ENCODE data around the gene ZBTB7B.

The ZBTB7B gene

GRCh38 chr1:155012776-155013602 is 10.4 kb downstream of the ZBTB7B start (continued):
- no peak for TF ChIP-seq RBAK (tag by site-specific recombination; IDR thresholded peaks at IDR 0.05)
- no peak for TF ChIP-seq ZNF274 (IDR thresholded peaks at IDR 0.05; ENCODE audit: low read length)
- no peak for TF ChIP-seq ZNF274 (tag by site-specific recombination; IDR thresholded peaks at IDR 0.05; ENCODE audit: borderline replicate concordance)

- peaks cover 13% of the 10 kb centered on the region for H3K4me1 ChIP-seq (ENCODE audit: control insufficient read depth, insufficient read depth, low read length)
- H3K4me3 ChIP-seq (ENCODE audit: low read depth, low read length), result no peak overlapping the region
- TF ChIP-seq ZNF513 (tag by site-specific recombination; IDR thresholded peaks at IDR 0.05) (0 out of 2 replicates have a peak, but pooled peaks have one; percentile 10), YY2 (tag by site-specific recombination; IDR thresholded peaks at IDR 0.05) (no peak), GLIS2 (tag by site-specific recombination; IDR thresholded peaks at IDR 0.05) (no peak), OVOL3 (tag by site-specific recombination; IDR thresholded peaks at IDR 0.05) (no peak), REPIN1 (tag by site-specific recombination; IDR thresholded peaks at IDR 0.05; ENCODE audit: low read depth) (no peak)
- ChIA-PET POLR2A (no interaction called here), CTCF (interaction anchor here (0.5 to 1.4 kb wide), 5 partner anchors 11 to 80 kb away, joined by 3 to 8 read pairs (median 3); partner anchors contain the start of gene ADAM15)
- H3K36me3 ChIP-seq (ENCODE audit: control insufficient read depth in 2 of 2, insufficient read depth in 1 of 2, low read length in 2 of 2), result peaks cover 0 to 37% of the 10 kb centered on the region in 2 experiments; a peak in 1 of 3 replicates
- H3K9me3 ChIP-seq (ENCODE audit: control insufficient read depth, insufficient read depth, low read depth, low read length), result no peaks in the 10 kb centered on the region
- H3K27ac ChIP-seq (ENCODE audit: extremely low read depth, low read depth, low read length), result no peak overlapping the region
Observed at GRCh38 chr1:155013632-155014031, 11.0 kb downstream of the ZBTB7B start.

GRCh38 chr1:155014709-155015508 is 12.3 kb downstream of the ZBTB7B start:
- no peaks in the 10 kb centered on the region for H3K9me3 ChIP-seq (ENCODE audit: control insufficient read depth, insufficient read depth, low read depth, low read length)
- H3K4me3 ChIP-seq (ENCODE audit: low read depth, low read length), result no peak overlapping the region
- ChIA-PET POLR2A (no interaction called here), CTCF (interaction anchor here (0.6 to 0.8 kb wide), 3 partner anchors 41 to 153 kb away, joined by 3 read pairs; no protein-coding TSS in a partner anchor)
- H3K4me1 ChIP-seq (ENCODE audit: control insufficient read depth, insufficient read depth, low read length), result peaks cover 13% of the 10 kb centered on the region
- peaks cover 0 to 37% of the 10 kb centered on the region in 2 experiments; a peak in 1 of 3 replicates for H3K36me3 ChIP-seq (ENCODE audit: control insufficient read depth in 2 of 2, insufficient read depth in 1 of 2, low read length in 2 of 2)
- TF ChIP-seq GLIS1 (tag by site-specific recombination; IDR thresholded peaks at IDR 0.05) (no peak), SCRT2 (tag by site-specific recombination; IDR thresholded peaks at IDR 0.05) (peak; percentile 38), ZNF670 (tag by site-specific recombination; IDR thresholded peaks at IDR 0.05; ENCODE audit: low read depth) (no peak)
- H3K27ac ChIP-seq (ENCODE audit: extremely low read depth, low read depth, low read length), result no peak overlapping the region

- Histone ChIP-seq H3K4me3 (ENCODE audit: low read depth, low read length) (no peak overlapping the region), H3K9me3 (ENCODE audit: control insufficient read depth, insufficient read depth, low read depth, low read length) (no peaks in the 10 kb centered on the region), H3K27ac (ENCODE audit: extremely low read depth, low read depth, low read length) (no peak overlapping the region), H3K4me1 (ENCODE audit: control insufficient read depth, insufficient read depth, low read length) (peaks cover 13% of the 10 kb centered on the region), H3K36me3 (ENCODE audit: control insufficient read depth in 2 of 2, insufficient read depth in 1 of 2, low read length in 2 of 2) (peaks cover 0 to 37% of the 10 kb centered on the region in 2 experiments; a peak in 1 of 3 replicates)
- ChIA-PET CTCF (interaction anchor here (0.5 to 3.3 kb wide), 10 partner anchors 9 to 152 kb away, joined by 3 to 38 read pairs (median 9); partner anchors contain the start of genes ADAM15, DCST1 and DCST2), POLR2A (interaction anchor here (0.7 to 2.2 kb wide), 2 partner anchors 9 to 61 kb away, joined by 5 to 7 read pairs; partner anchors contain the start of gene PBXIP1)
- TF ChIP-seq TSHZ1 (tag by site-specific recombination; IDR thresholded peaks at IDR 0.05; ENCODE audit: borderline replicate concordance), result no peak
- TF ChIP-seq ZSCAN18 (tag by site-specific recombination; IDR thresholded peaks at IDR 0.05), result no peak
- no peak for TF ChIP-seq GLI2 (tag by site-specific recombination; IDR thresholded peaks at IDR 0.05; ENCODE audit: borderline replicate concordance, low read depth)
- TF ChIP-seq YY2 (tag by site-specific recombination; IDR thresholded peaks at IDR 0.05), result no peak
- TF ChIP-seq ZNF248 (tag by site-specific recombination; IDR thresholded peaks at IDR 0.05), result no peak
- TF ChIP-seq YY1 (tag by site-specific recombination; IDR thresholded peaks at IDR 0.05), result no peak
- no peak for TF ChIP-seq ZNF398 (tag by site-specific recombination; IDR thresholded peaks at IDR 0.05)
Observed at GRCh38 chr1:155015527-155016230, 13.1 kb downstream of the ZBTB7B start.

Data from HEK293 (cell line).